Endothelial cell of umbilical vein (primary cell): ENCODE data around the gene CLCN4. TPM values are rescaled to one million over a fixed set of nuclear protein-coding genes. Genes with fewer than 3 reads are reported as not detected.

Experiments
- BruUV-seq: library from RNA; stranded (reverse); fragments of 400-500 nt; replicated peaks from 2 replicates; lab custom pipeline; 2021; lab: Mats Ljungman, UMichigan
- CTCF ChIA-PET: fragments of 300-600, 350-600 bp; sonication (Branson Sonifier 250); formaldehyde crosslinking; loops from one replicate; lab custom pipeline; 2021; ENCODE audit warnings: antibody characterized with exemption, inconsistent platforms; lab: Charles Lee
- POLR2A ChIA-PET: fragments of 300-600, 350-600 bp; sonication (Branson Sonifier 250); formaldehyde crosslinking; loops from one replicate; lab custom pipeline; 2021; ENCODE audit warnings: antibody characterized with exemption, inconsistent platforms; lab: Charles Lee
- DNase-seq: peaks from one replicate; pipeline ENCODE4 v3.0.0-alpha.2; 2011; ENCODE audit warnings: low read depth, low spot score
- FAIRE-seq: peaks from 2 replicates; lab custom pipeline; 2011; peaks lifted over from hg19 to GRCh38; lab: Jason Lieb, UNC
- H2AFZ ChIP-seq: 2 replicates; pipeline ENCODE4 v1.6.0; 2012; ENCODE audit warnings: low read depth, low read length, control low read depth, inconsistent platforms
- H3K27ac ChIP-seq: 2 replicates; pipeline ENCODE4 v1.5.1; 2011; ENCODE audit warnings: low read depth, mild to moderate bottlenecking, control low read depth, low read length, moderate library complexity; ENCODE audit not compliant: insufficient read depth
- H3K27me3 ChIP-seq, 2 experiments: 2 replicates each; pipeline versions ENCODE4 v1.6.0 to v1.6.1; 2011; ENCODE audit warnings: low read length in 2 of 2, mixed read lengths in 1 of 2; ENCODE audit not compliant: control insufficient read depth in 2 of 2, insufficient read depth in 2 of 2
- H3K36me3 ChIP-seq, 2 experiments: 2 replicates in 1 of 2; 3 replicates in 1 of 2; pipeline ENCODE4 v1.5.1; 2011; ENCODE audit warnings: low read length in 2 of 2, mild to moderate bottlenecking in 1 of 2, moderate library complexity in 1 of 2; ENCODE audit not compliant: control insufficient read depth in 2 of 2, insufficient read depth in 2 of 2; ENCODE audit errors: extremely low read depth in 1 of 2
- H3K4me1 ChIP-seq: 3 replicates; pipeline ENCODE4 v1.5.1; 2011; ENCODE audit warnings: mild to moderate bottlenecking, low read length; ENCODE audit not compliant: control insufficient read depth, insufficient read depth; ENCODE audit errors: extremely low read depth
- H3K4me2 ChIP-seq: 2 replicates; pipeline ENCODE4 v1.6.1; 2011; ENCODE audit warnings: low read length, control low read depth, mixed read lengths; ENCODE audit not compliant: insufficient read depth
- H3K4me3 ChIP-seq, 3 experiments: fragments of 200-600 bp in 1 of 3; sonication (generic), shearing (Covaris generic) in 1 of 3; replicated peaks in 1 of 3; 2 replicates each; pipeline ENCODE4 v1.5.1; 2011 to 2016; ENCODE audit warnings: control low read depth in 3 of 3, low read length in 3 of 3, mild to moderate bottlenecking in 2 of 3, inconsistent platforms in 1 of 3, low read depth in 1 of 3, moderate library complexity in 1 of 3; ENCODE audit not compliant: insufficient read depth in 1 of 3
- H3K79me2 ChIP-seq: 2 replicates; pipeline ENCODE4 v1.6.0; 2012; ENCODE audit warnings: low read length, inconsistent platforms; ENCODE audit not compliant: control insufficient read depth, insufficient read depth
- H3K9ac ChIP-seq: replicated peaks from 2 replicates; pipeline ENCODE3; 2011; ENCODE audit warnings: low read length, control low read depth; ENCODE audit not compliant: insufficient read depth; ENCODE audit errors: extremely low read depth
- H3K9me1 ChIP-seq: replicated peaks from 3 replicates; pipeline ENCODE4 v1.6.0; 2011; ENCODE audit warnings: mild to moderate bottlenecking, low read length; ENCODE audit not compliant: control insufficient read depth, insufficient read depth; ENCODE audit errors: extremely low read depth
- H3K9me3 ChIP-seq: replicated peaks from 2 replicates; pipeline ENCODE4 v1.5.1; 2012; ENCODE audit warnings: low read length, inconsistent platforms; ENCODE audit not compliant: control insufficient read depth, insufficient read depth
- H4K20me1 ChIP-seq: replicated peaks from 2 replicates; pipeline ENCODE3; 2011; ENCODE audit warnings: mild to moderate bottlenecking, low read length; ENCODE audit not compliant: control insufficient read depth, insufficient read depth; ENCODE audit errors: extremely low read depth
- EZH2 ChIP-seq: IDR thresholded peaks from 2 replicates; pipeline ENCODE4 v1.6.1; 2012; ENCODE audit warnings: borderline replicate concordance, low read depth, mild to moderate bottlenecking, moderate library complexity, low read length, inconsistent platforms; ENCODE audit not compliant: severe bottlenecking
- FOS ChIP-seq: IDR thresholded peaks from 2 replicates; pipeline ENCODE4 v1.6.1; 2011; ENCODE audit warnings: mild to moderate bottlenecking, low read length, moderate library complexity, borderline replicate concordance; ENCODE audit not compliant: insufficient read depth
- GATA2 ChIP-seq: IDR thresholded peaks from 2 replicates; pipeline ENCODE4 v1.7.0; 2011; ENCODE audit warnings: low read depth, mild to moderate bottlenecking, moderate library complexity, mixed read lengths, low read length; ENCODE audit not compliant: insufficient read length, insufficient read depth
- JUN ChIP-seq: IDR thresholded peaks from 2 replicates; pipeline ENCODE4 v1.6.1; 2011; ENCODE audit warnings: borderline replicate concordance, low read depth; ENCODE audit not compliant: insufficient read length, insufficient read depth
- MAX ChIP-seq: IDR thresholded peaks from 2 replicates; pipeline ENCODE4 v1.6.1; 2011; ENCODE audit not compliant: insufficient read depth, insufficient read length
- MYC ChIP-seq: IDR thresholded peaks from one replicate; pipeline ENCODE4 v1.6.1; 2011; ENCODE audit warnings: mild to moderate bottlenecking, low read depth, low read length
- POLR2A ChIP-seq: IDR thresholded peaks from 2 replicates; pipeline ENCODE4 v1.6.1; 2012; ENCODE audit warnings: low read depth, mild to moderate bottlenecking, control low read depth, low read length
- POLR2AphosphoS5 ChIP-seq: IDR thresholded peaks from 2 replicates; pipeline ENCODE4 v1.6.1; 2012; ENCODE audit warnings: low read depth, mild to moderate bottlenecking, control low read depth, low read length, moderate library complexity; ENCODE audit not compliant: insufficient read depth
- dilution Hi-C: fragments of 300-500 bp; cut with MboI; formaldehyde crosslinking; loops from one replicate; pipeline ENCODE4 v1.15.0; 2019; ENCODE audit warnings: low sequenced_read_pairs; ENCODE audit not compliant: extremely low pct_ligation_motif_present
- intact Hi-C: fragments of 100-400 bp; cut with micrococcal nuclease; formaldehyde crosslinking; loops from one replicate; pipeline ENCODE4 v1.10.0; 2022
- polyA plus RNA-seq, 4 experiments: library from polyadenylated mRNA; depleted of rRNA in 3 of 4; stranded (reverse) in 3 of 4; unstranded in 1 of 4; fragments of >200 nt; gene quantifications; 2 replicates each; pipeline versions ENCODE4 v1.2.1 to v1.2.3, GENCODE V29; 2011 to 2012; ENCODE audit warnings: missing spikeins in 1 of 4
- total RNA-seq: library from RNA; stranded (reverse); gene quantifications from 2 replicates; pipeline ENCODE4 v1.2.3, GENCODE V29; 2021
- TF ChIP-seq, protein P1 (sequence below), 2 donors: IDR thresholded peaks; 1 replicate in 1 of 2; 2 replicates in 1 of 2; pipeline ENCODE4 v1.5.1; 2011; ENCODE audit warnings: low read length in 2 of 2, mild to moderate bottlenecking in 2 of 2, moderate library complexity in 2 of 2, control low read depth in 1 of 2, inconsistent platforms in 1 of 2, low read depth in 1 of 2; ENCODE audit not compliant: insufficient read depth in 1 of 2; ENCODE audit errors: extremely low read depth in 1 of 2

The CLCN4 gene
- total and polyA plus RNA-seq, 2 donors (not counting 3 experiments of a cell fraction or from before 2014, with no cell fraction given): 7.6 to 19.8 TPM

- FAIRE-seq: peak; percentile 42
- Histone ChIP-seq H3K9me1 (no peaks in the 10 kb centered on the region), H3K9me3 (no peaks in the 10 kb centered on the region), H3K4me2 (no peak overlapping the region), H3K27ac (no peak overlapping the region), H4K20me1 (no peaks in the 10 kb centered on the region), H3K79me2 (peaks cover 1% of the 10 kb centered on the region), H3K9ac (no peak overlapping the region), H3K4me3 (no peak overlapping the region), H3K27me3 (no peaks in the 10 kb centered on the region), H3K36me3 (peaks cover 4 to 9% of the 10 kb centered on the region in 2 experiments), H2AFZ (no peak overlapping the region), H3K4me1 (peaks cover 15% of the 10 kb centered on the region)
- no peak for DNase-seq
- intact Hi-C loops (no loop called here), dilution Hi-C loops (no loop called here)
- POLR2A ChIA-PET: no interaction called here
- no peak for TF ChIP-seq GATA2
- no peak for TF ChIP-seq FOS
- no peak for TF ChIP-seq MAX
- TF ChIP-seq POLR2A: no peak
- TF ChIP-seq JUN: no peak
- TF ChIP-seq, protein P1, sequence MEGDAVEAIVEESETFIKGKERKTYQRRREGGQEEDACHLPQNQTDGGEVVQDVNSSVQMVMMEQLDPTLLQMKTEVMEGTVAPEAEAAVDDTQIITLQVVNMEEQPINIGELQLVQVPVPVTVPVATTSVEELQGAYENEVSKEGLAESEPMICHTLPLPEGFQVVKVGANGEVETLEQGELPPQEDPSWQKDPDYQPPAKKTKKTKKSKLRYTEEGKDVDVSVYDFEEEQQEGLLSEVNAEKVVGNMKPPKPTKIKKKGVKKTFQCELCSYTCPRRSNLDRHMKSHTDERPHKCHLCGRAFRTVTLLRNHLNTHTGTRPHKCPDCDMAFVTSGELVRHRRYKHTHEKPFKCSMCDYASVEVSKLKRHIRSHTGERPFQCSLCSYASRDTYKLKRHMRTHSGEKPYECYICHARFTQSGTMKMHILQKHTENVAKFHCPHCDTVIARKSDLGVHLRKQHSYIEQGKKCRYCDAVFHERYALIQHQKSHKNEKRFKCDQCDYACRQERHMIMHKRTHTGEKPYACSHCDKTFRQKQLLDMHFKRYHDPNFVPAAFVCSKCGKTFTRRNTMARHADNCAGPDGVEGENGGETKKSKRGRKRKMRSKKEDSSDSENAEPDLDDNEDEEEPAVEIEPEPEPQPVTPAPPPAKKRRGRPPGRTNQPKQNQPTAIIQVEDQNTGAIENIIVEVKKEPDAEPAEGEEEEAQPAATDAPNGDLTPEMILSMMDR (IDR thresholded peaks at IDR 0.05; ENCODE audit: extremely low read depth in 1 of 2, insufficient read depth in 1 of 2, low read depth in 1 of 2, low read length in 2 of 2): no peak
- no peak for TF ChIP-seq EZH2
- no peak for TF ChIP-seq MYC
- no peak for TF ChIP-seq POLR2AphosphoS5
- no TSS peak for BruUV-seq
- CTCF ChIA-PET: interaction anchor here (1.6 kb wide), 1 partner anchor 12 kb away, joined by 6 read pairs; no protein-coding TSS in a partner anchor
Measured at GRCh38 chrX:10107483-10107882, 49.3 kb upstream of the CLCN4 start.
